ENCODE measurements around the gene TMEM14B. TPM values are rescaled to one million over a fixed set of nuclear protein-coding genes. Genes with fewer than 3 reads are reported as not detected.
"Not testable (repeated sequence)": the region's sequence is repeated elsewhere in the genome, so short reads cannot be mapped to it uniquely, and the experiment has no call there.

TMEM14B gene
- total RNA-seq (2014; rRNA removed; shearing (Covaris generic)): 137 and 156 TPM in 2 replicates

DNA sequence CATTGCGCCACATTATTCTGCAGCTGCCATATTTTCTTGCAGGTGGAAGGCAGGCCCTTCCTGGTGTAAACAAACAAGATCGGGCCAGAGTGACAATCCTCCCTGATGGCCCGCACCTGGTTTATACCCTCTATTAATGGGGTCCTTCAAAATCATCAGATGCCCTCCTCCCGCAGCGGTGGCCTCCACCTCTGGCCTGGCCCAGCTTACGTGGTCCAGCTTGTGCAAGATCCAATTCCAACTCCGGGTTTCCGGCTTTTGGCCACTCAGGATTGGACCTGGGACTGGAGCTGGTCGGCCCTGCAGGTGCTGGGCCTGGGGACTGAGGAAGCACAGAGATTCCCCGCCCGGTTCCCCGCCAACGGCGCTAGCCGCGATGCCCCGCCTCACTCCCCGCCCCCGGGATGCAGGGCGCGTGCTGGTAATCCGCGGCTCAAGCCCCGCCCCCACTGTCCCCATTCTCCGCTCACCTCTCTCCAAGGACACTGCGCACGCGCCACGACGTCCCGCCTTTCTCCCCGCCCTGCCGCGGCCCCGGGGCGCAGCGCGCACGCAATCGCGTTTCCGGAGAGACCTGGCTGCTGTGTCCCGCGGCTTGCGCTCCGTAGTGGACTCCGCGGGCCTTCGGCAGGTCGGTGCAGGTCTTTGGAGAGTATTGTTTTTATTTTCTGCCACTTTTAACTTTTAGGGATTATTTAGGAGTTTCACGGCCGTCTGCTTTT, at the start of gene TMEM14B:
TMEM14B (plus strand) TSS at position 555 of the 722 bp plus-strand sequence. CDS start 1,441 bp downstream, outside the sequence.
- peak; percentile 95 for DNase-seq (ENCODE audit: low spot score)

DNA sequence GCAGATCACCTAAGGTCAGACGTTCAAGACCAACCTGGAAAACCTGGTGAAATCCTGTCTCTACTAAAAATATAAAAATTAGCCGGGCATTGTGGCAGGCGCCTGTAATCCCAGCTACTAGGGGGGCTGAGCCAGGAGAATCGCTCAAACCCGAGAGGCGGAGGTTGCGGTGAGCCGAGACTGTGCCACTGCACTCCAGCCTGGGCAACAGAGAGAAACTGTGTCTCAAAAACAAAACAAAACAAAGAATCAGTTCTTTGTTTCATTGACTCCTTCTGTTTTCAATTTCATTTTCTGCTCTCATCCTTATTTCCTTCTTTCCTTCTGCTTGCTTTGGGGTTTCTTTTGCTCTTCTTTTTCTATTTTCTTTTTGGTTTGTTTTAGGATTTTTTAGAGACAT, 33.6 kb upstream of the TMEM14B start:
- no peak for DNase-seq (ENCODE audit: low spot score)

DNA sequence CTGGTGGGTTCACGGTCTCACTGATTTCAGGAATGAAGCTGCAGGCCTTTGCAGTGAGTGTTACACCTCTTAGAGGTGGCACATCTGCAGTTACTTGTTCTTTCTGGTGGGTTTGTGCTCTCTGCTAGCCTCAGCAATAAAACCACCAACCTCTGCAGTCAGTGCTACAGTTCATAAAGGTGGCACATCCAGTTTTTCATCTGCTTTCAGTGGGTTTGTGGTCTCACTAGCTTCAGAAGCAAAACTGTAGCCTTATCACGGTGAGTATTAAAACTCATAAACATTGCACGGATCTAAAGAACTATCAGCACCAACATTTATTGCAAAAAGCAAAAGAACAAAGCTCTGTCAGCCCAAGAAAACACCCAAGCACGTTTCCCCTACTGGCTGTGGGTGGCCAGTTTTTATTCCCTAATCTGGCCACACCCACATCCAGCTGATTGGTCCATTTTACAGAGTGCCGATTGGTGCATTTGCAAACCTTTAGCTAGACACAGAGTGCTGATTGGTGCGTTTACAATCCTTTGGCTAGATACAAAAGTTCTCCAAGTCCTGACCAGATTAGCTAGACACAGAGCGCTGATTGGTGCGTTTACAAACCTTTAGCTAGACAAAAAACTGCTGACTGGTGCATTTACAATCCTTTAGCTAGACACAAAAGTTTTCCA, 28.2 kb upstream of the TMEM14B start:
- no peak for DNase-seq (ENCODE audit: low spot score)

DNA sequence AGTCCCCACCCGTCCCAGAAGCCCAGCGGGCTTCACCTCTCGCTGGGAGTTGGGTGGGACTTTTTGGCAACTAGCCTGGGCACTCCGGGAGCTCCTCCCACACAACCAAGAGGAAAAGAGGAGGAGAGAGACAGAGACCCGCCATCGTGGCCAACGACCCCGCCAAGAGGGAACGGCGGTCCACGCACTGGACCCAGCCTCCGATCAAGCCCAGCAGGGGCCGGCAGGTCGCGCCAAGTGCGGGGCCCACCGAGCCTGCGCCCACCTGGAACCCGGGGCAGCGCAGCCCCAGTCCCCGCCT, 27.7 kb upstream of the TMEM14B start:
- DNase-seq (ENCODE audit: low spot score): no peak

DNA sequence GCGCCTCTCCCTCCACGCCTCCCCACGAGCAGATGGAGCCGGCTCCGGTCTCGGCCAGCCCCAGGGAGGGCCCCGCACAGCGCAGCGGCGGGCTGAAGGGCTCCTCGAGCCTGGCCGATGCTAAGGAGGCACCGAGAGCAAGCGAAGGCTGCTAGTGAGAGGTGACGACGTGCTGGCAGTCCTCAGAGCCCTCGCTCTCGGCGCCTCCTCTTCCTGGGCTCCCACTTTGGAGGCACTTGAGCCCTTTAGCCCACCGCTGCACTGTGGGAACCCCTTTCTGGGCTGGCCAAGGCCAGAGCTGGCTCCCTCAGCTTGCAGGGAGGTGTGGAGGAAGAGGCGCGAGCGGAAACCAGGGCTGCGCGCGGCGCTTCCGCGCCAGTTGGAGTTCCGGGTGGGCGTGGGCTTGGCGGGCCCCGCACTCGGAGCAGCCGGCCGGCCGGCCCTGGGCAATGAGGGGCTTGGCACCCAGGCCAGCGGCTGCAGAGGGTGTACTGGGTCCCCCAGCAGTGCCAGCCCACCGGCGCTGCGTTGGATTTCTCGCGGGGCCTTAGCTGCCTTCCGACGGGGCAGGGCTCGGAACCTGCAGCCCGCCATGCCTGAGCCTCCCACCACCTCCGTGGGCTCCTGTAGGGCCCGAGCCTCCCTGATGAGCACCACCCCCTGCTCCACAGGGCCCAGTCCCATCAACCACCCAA, 27.2 kb upstream of the TMEM14B start:
- DNase-seq (ENCODE audit: low spot score): no peak

DNA sequence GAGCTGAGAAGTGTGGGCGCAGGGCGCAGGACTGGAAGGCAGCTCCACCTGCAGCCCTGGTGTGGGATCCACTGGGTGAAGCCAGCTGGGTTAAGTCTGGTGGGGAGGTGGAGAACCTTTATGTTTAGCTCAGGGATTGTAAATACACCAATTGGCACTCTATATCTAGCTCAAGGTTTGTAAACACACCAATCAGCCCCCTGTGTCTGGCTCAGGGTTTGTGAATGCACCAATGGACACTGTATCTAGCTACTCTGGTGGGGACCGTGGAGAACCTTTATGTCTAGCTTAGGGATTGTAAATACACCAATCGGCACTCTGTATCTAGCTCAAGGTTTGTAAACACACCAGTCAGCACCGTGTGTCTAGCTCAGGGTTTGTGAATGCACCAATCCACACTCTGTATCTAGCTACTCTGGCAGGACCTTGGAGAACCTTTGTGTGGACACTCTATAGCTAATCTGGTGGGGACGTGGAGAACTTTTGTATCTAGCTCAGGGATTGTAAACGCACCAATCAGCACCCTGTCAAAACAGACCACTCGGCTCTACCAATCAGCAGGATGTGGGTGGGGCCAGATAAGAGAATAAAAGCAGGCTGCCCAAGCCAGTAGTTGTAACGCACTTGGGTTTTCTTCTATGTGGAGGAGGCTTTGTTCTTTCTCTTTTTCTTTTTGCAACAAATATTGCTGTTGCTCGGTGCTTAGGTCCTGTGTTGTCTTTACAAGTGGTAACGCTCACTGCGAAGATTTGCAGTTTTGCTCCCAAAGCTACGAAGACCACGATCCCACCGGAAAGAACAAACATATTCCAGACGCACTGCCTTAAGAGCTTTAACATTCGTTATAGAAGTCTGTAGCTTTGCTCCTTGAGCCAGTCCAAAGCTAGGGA, 26.4 kb upstream of the TMEM14B start:
- DNase-seq (ENCODE audit: low spot score): not testable (repeated sequence)

DNA sequence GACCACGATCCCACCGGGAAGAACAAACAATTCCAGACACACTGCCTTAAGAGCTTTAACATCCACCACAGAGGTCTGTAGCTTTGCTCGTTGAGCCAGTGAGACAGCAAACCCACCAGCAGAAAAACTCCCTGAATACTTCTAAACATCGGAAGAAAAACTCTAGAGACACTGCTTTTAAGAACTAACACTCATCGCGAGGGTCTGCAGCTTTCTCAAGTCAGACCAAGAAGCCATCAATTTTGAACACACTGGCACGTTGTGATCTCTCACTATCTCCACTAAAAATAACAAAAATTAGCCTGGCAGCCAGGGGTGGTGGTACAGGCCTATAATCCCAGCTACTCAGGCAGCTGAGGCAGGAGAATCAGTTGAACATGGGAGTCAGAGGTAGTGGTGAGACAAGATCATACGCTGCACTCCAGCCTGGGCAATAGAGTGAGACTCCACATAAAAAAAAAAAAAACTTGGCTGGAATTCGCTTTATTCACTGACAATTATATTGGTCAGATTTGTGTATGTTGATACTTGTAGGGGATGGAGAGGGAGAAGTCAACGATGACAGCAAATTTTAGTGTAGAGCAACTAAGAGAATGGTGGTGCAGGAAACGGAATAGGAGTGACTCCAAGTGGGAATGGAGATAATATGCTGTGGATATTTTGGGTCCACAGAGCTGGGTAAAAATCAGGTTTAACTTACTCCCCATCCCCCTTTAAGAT, 25.6 kb upstream of the TMEM14B start:
- DNase-seq (ENCODE audit: low spot score): no peak

DNA sequence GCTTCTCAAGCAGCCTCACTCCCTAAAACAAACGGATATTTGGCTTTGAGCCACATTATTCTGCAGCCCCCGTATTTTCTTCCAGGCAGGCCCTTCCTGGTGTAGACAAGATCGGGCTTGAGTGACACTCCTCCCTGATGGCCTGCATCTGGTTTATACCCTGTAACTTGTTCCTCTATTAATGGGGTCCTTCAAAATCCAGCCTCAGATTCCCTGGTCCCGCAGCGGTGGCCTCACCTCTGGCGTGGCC, 25.1 kb upstream of the TMEM14B start:
- DNase-seq (ENCODE audit: low spot score): no peak

DNA sequence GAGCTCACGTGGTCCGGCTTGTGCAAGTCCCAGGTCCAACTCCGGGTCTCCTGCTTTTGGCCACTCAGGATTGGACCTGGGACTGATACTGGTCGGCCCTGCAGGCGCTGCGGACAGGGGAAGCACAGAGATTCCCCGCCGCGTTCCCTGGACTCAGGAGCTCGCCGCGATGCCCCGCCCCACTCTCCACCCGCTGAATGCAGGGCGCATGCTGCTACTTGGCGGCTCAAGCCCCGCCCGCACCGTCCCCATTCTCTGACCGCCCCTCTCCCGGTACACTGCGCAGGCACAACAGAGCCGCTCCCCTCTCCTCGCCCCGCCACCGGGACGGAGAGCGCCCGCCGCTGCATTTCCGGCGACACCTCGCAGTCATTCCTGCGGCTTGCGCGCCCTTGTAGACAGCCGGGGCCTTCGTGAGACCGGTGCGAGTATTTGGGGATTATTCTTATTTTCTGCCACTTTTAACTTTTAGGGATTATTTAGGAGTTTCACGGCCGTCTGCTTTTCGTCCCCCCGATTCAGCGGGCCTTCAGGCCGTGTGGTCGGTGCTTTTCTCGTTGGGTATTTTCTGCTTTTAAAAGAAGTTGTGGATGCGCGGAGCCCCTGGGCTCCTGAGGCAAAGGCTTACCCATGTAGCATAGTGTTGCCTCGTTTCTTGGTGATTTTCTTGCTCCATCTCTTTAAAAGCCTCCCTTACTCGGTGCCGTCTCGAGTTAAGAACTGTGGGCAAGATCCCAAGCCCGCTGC, 24.6 kb upstream of the TMEM14B start, which contains the start of gene TMEM14C:
TMEM14C (plus strand) TSS at position 251 of the 747 bp plus-strand sequence. CDS start 1,544 bp downstream, outside the sequence.
- DNase-seq (ENCODE audit: low spot score): peak; percentile 95

DNA sequence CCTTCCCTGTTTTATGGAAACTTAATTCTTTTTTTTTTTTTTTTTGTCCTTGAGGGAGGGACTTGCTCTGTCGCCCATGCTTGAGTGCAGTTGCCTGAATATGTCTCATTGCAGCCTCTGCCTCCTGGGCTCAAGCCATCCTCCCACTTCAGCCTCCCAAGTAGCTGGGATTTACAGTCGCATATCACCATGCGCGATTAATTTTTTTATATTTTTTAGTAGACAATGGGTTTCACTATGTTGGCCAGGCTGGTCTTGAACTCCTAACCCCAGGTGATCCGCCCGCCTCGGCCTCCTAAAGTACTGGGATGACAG, 24.1 kb upstream of the TMEM14B start:
- no peak for DNase-seq (ENCODE audit: low spot score)

DNA sequence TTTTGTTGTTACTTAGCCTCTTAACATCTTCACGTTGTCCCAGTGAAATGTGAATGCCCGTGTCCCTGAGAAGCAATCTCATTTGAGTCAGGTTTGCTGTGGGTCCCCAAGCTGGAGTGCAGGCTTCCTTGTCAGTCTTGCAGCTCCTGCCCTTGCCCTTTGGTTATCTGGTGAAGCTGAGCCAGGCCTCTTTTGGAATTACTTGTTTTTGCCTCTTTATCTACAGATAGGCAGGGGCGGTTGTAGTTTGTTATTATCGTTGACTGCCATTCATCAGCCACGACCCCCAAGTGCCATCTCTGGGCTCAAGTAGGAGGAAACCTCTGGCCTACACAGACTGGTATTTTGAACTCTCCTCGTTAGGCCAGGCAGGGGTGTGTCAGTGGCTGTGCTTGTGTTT, 22.6 kb upstream of the TMEM14B start:
- DNase-seq (ENCODE audit: low spot score): no peak

DNA sequence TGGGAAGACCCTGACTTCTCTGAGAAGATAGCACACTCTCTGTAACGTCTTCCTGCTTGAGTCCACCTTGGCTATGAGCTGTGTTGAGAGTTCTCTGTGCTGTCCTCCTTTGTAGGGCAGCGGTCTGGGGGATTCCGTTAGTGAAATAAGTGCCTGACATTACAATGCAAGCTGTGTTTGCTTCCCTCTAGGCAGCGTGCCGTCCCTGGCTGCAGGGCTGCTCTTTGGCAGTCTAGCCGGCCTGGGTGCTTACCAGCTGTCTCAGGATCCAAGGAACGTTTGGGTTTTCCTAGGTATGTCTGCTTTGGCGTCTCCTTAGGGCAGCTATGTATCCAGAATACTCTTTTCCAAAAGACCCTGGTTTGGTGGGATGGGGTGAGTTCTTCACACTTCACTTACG, 21.9 kb upstream of the TMEM14B start:
- DNase-seq (ENCODE audit: low spot score): no peak

DNA sequence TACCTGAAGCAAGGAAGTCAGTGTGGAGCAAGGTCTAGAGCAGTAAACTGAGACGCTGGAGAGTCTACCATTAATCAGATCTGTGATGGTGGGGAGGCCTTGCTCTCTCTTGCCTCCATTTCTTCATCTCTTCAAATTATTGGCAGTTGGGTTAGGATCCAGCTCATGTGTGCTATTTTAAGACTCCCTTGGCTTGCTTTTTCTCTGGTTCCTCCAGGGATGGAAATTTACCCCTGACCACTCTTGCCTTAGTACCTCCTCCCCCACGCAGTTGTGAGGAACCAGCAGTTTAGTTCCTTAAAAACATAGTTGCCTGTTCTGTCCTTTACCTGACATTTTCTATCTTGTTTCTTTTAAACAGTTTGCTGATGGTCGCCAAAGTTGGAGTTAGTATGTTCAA, 17.4 kb upstream of the TMEM14B start:
- no peak for DNase-seq (ENCODE audit: low spot score)

DNA sequence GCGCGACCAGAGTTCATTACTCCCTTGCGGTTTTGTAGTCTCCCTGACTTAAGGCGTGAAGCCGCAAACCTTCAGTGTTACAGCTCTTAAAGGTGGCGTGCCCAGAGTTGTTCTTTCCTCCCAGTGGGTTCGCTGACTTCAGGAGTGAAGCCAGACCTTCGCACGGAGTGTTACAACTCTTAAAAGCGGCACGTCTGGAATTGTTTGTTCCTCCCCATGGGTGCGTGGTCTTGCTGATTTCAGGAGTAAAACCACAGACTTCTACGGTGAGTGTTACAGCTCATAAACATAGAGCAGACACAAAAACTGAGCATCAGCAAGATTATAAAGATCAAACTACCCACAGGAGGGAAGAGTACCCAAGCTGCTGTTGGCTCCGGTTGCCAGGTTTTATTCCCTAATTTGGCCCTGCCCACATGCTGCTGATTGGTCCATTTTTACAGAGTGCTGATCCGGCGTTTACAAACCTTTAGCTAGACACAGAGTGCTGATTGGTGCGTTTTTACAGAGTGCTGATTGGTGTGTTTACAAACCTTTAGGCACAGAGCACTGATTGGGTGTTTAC, 14.4 kb upstream of the TMEM14B start:
- no peak for DNase-seq (ENCODE audit: low spot score)

DNA sequence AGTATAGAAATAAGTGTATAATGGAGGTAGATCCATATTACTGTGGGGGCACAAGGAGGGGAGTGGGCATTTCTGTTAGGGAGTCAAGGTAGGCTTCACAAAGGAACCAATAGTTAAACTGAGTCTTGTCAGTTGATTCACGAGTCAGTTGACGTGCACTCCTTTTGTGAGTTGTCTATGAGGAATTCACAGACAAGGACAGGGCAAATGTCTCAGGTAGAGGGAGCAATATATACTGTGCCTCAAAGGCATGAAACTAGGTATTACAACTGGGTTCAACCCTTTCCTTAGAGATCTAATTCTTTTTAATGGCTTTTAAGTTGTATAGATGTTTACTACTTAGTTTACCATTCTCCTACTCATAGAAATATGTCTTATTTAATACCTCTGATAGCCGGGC, 13.7 kb upstream of the TMEM14B start:
- no peak for DNase-seq (ENCODE audit: low spot score)

DNA sequence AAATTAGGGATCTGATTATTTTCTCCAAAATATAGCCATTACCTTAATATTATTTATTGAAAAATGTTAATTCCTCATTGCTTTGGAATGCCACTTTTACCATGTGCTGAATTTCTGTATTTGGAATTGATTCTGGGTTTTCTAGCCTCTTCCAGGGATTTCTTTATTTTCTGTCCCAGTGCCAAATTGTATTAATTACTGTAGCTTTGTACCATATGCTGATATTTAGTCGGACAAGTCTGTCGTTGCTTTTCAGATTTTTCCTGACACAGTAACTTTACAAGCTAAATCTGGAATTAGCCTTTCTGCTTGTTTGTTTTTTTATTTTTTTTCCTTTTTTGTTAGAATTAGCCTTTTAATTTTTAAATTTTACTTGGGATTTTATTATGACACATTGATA, 10.9 kb upstream of the TMEM14B start:
- no peak for DNase-seq (ENCODE audit: low spot score)

DNA sequence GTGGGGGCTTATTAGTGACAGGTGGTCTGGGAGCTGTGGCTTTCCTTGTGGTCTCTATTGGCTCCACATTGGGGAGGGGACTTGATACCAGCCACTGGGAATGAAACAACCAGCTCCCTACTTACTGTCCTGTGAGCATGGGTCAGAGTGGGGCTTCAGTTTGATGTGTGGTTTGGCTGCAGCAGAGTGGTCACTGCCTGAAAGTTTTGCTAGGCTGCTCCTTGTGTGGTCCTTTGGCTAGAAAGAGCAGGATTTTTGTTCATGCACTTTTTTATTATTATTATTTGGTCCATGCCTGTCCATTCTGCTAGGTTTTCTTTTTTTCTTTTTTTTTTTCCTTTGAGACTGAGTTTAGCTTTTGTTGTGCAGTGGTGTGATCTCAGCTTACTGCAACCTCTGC, 7.5 kb upstream of the TMEM14B start:
- DNase-seq (ENCODE audit: low spot score): no peak

DNA sequence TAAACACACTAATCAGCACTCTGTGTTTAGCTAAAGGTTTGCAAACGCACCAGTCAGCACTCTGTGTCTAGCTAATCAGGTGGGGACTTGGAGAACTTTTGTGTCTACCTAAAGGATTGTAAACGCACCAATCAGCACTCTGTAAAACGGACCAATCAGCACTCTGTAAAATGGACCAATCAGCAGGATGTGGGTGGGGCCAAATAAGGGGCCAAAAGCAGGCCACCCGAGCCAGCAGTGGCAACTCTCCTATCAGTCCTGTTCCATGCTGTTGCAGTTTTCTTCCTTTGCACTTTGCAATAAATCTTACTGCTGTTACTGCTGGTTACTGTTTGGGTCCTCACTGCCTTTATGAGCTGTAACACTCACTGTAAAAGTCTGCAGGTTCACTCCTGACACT, 6.0 kb upstream of the TMEM14B start:
- DNase-seq (ENCODE audit: low spot score): not testable (repeated sequence)

DNA sequence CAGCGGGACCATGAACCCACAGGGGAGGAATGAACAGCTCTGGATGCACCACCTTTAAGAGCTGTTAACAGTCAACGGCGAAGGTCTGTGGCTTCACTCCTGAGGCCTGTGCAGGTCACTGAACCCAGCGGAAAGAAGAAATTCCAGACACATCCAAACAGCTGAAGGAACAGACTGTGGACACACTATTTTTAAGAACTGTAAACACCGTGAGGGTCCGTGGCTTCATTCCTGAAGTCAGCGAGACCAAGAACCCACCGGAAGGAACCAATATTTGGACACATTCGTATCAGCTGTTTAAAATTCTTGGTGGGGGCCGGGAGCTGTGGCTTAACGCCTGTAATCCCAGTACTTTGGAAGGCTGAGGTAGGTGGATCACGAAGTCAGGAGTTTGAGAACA, 5.4 kb upstream of the TMEM14B start:
- DNase-seq (ENCODE audit: low spot score): no peak

DNA sequence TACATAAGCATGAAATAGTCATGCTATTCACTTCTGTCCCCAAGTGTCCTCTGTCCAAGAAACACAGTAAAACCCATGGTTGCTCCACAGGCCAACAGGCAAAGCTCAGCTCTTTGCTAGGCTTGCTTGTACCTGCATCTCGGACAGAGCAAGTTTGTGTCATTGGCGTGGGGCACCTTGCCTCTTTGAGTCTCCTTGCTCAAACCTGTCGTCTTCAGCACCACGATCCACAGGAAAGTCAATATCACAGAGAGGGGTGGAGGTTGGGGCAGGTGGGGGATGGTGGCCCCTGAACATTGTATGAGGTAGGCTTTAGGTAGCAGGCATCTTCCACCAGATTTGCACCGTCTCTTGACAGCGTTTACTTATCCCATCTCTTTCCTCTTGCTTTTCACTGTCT, 4.1 kb upstream of the TMEM14B start:
- DNase-seq (ENCODE audit: low spot score): no peak

DNA sequence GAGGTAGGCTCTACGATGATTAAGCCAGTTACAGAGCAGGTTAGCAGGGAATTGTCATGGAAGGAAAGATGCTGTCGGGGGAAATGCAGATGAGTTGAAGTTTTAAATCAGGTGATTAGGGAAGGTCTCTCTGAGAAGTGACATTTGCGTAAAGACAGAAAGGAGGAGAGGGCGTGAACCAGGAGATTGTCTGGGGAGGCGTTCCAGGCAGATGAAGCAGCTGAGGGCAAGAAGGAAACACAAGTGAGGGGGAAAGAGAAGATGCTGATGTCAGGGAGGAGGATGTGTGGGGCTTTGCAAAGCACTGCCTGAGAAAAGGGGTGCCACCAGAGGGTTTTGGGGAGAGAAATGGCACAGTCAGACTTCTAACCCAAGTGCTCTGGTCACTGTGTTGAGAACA, 2.5 kb upstream of the TMEM14B start:
- no peak for DNase-seq (ENCODE audit: low spot score)

Data from H4 (cell line).